Left cardiac atrium (tissue), 4 donors: ENCODE results near the gene MPZL2. TPM values are rescaled to one million over a fixed set of nuclear protein-coding genes. Genes with fewer than 3 reads are reported as not detected.

Experiments
- ATAC-seq, 2 donors: fragments of 200-7000 bp; cut with Tn5 transposase; one replicate each; pipeline ENCODE4 v1.9.1; 2020; ENCODE audit warnings: mild to moderate bottlenecking in 2 of 2, moderate library complexity in 2 of 2
- DNase-seq: peaks from one replicate; pipeline ENCODE4 v3.0.0-alpha.2; 2020
- intact Hi-C, 2 donors: fragments of 100-400 bp; cut with DNase I; formaldehyde crosslinking; loops; one replicate each; pipeline versions ENCODE4 v1.14.1 to v1.15.1; 2022 to 2023
- total RNA-seq, 2 donors: library from RNA; stranded (reverse); fragmentation: NEBNext Ultra II Directional; extraction: Animal tissue kit (Norgen Biotek cat#: 25700); gene quantifications; one replicate each; pipeline ENCODE4 v1.2.1, GENCODE V29; 2021
- donor health status: DM: no; HTN: yes; CAD: no.
- donor health status: DM: no; HTN: yes; CAD: no; lungs with severe emphysema.
- donor health status: DM: yes; HTN: yes; CAD: no.
- donor health status: Dilated cardiomyopathy.

The MPZL2 gene
- total RNA-seq, 2 donors from 2014 or later: 11.6 to 47.8 TPM

DNA sequence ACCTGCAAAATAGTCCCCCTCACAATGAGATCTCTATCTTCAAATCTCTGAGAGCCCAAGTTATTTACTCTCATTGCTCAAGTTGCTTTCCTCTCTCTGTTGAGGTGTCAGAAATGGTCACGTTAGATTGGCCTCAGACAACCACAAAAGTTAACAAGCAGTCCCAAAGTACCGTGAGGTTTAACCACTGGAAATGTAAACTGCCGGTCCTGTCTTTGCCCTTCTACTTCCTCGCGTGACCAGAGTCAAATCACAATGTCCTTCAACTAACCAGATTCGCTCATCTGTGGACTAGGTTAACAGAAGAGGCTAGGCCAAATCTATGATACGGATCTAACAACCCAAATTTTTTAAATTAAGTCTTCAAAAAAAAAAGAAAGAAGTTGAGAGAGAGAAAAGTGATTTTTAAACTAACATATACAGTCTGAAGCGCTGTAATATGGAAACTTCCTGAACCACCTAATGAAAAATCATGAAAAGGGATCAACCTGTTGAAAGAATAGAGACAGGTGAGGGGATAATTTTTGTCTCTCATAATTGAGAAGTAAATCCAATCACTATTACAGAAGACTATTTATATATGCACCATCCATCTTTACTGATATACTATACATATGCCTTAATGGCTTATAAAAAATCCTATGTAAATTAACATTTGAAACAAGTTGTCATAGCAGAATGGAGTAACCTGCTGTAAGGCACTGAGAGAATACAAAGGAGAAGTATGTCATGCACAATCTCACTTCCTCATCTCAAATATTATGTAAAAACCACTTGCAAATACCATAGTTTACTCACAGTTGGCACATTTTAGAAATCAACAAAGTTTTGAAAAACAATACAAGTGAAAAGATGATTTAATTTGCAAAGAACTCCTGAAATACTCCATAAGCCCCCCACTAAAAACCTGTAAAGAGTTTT lies 36.0 kb downstream of the MPZL2 start:
- intact Hi-C loops: no loop called here
- ATAC-seq (peak; percentile 21 to 42), DNase-seq (no peak)

DNA sequence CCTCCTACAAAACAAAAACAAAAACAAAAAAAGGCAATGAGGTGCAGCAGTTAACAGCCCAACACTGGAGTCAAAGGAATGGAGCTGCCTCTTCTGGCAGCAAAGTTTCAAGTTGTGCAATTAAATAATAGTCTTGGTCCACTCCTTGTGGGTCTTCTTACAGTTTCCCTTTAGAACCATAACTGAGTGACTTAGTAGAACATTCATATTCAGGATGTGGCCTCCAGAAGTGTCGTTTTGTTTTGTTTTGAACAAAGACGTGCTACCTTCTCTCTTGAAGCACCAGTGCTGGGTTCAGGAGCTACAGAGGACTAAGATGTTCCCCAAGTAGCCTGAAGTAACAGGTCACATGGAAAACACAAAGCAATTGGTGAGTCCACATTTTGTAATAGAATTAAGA lies 37.3 kb downstream of the MPZL2 start:
- no peak for DNase-seq
- no peak for ATAC-seq
- intact Hi-C loops: no loop called here

DNA sequence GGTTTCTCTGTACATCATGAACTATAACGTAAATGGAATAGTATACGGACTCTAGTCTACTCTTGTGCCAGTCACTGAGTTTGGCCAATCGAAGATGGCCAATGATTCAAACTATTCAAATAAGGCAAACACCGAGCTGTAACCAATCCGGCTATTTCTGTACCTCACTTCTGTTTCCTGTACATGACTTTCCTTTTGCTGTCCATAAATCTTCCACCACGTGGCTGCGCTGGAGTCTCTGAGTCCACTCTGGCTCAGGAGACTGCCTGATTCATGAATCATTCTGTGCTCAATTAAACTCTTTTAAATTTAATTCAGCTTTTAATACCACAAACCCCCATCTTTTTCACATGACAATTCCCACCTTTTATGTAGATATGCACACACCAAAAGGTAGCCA lies 37.8 kb downstream of the MPZL2 start:
- DNase-seq: no peak
- intact Hi-C loops: no loop called here
- ATAC-seq: no peak

DNA sequence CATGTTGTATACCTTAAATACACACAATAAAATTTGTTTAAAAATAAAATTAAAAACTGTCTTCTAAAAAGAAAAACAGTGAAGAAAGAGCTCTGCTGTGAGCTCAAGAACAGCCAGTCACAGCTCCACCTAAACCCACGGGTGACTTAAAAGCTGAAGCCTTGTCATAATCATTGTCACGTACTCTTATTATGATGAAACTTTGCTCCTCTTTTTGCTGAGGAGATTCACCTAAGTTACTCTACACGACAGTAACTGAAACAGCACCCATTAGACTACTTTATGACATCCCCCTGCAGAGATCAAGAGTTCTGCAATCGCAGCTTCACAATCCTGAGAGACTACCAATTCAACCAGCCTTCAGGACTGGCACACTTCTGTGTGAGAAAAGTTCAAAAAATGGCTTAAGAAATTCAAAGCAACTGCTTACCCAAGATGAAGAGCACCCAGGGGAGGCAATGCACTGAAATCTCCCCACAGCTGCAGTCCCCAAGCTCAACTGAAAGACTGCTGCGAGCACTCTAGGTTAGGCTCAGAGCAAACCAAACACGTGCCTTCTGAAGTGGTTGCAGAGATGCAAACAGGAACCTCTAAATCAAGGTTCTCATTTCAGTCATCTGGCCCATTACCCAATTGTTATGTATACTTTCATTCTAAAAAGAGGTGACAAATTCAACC lies 39.4 kb downstream of the MPZL2 start, which contains the start of gene JAML:
TSS of gene JAML (minus strand) at position 501 of the 678 bp plus-strand sequence. CDS start 10,145 bp downstream, outside the sequence.
- ATAC-seq: peak; percentile 51 to 80
- intact Hi-C loops: no loop called here
- DNase-seq: no peak

DNA sequence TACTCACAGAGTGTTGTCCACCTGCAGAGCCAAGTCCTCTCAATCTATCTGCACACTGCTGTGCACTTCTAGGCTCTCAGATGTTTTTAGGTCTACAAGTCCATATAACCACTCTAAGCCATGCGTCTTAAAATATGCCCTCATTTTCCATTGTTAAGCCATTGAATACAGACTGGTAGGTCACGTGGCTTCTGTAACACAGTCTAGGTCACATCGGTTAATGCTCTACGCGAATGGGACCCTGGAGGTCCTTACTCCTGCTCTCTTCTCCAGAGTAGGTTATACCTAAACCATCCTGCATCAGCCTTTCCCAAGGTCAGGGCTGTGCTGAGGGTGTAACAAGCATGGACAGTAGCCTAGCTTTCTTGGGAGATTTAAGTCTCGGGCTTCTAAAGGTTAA lies 40.1 kb downstream of the MPZL2 start:
- intact Hi-C loops: no loop called here
- DNase-seq (no peak), ATAC-seq (peak in 1 of 2 donors; percentile 21)

DNA sequence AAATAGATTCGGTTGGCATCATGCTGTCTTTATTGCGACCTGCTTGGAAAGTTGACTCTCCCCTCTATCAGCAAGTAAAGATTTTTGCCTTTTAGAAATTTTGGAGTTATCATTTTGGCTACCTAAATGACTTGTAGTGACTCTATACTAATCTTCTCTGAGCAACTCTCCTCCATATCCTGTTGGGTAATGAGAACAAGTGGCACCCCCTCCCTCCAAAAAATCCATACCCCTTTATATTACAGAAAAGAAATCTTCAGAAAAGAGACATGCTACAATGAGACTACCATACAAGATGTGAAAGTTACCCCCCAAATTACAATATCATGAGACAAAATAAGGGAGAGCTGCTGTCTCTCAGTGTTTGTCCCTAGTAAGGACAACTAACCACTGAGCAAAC lies 40.5 kb downstream of the MPZL2 start:
- ATAC-seq (no peak), DNase-seq (no peak)
- intact Hi-C loops: no loop called here

DNA sequence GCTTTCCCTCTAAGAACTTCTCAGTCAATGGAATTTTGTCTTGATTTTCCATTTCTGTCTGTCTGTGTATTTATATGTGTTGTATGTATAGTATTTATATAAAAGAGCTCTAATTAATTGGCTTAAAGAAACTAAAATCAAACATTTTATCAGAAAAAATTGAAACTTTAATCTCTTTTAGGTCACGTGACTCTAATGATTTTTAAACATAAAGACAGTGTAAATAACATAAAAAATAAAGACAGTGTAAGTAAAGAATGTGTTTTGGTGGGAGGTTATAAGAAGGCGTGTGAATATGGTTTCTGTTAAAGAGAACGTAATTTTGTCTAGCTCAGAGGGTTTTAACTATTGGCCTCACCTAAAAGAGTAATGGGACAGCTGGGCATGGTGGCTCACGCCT lies 41.7 kb downstream of the MPZL2 start:
- DNase-seq (no peak), ATAC-seq (no peak)
- intact Hi-C loops: no loop called here

DNA sequence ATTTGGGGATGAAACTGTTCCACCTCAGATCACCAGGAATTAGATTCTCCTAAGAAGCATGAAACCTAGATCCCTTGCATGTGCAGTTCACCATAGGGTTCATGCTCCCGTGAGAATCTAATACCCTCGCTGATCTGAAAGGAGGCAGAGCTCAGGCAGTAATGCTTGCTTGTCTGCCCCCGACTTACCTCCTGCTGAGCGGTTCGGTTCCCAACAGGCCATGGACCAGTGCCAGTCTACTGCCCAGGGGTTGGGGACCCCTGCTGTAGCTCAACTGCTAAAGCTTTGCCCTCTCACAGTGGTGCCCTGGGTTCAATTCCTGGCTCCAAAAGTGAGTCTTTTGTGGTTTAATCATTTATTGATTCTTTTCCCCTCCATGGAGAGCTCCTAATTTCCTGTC lies 42.7 kb downstream of the MPZL2 start:
- intact Hi-C loops: no loop called here
- no peak for DNase-seq
- no peak for ATAC-seq

DNA sequence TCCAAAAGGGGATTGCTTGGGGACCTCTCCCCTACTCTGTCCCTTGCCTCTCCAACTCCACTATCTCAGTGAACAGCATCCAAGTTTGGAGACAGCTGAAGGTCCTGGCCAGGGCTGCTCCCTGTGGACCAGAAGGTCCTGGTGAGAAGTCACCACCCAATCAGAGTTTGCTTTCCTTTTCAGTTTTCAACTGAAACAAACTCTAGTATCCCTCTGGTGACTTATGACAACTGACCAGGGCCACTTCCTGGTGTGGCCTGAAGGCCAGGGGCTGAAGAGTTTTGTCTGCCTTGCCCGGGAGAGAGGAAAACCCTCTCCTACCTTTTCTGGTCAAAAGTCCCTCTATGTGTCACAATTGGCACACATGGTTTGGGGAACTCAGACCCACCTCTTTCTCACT lies 44.4 kb downstream of the MPZL2 start:
- intact Hi-C loops: no loop called here
- ATAC-seq: peak in 1 of 2 donors; percentile 57

DNA sequence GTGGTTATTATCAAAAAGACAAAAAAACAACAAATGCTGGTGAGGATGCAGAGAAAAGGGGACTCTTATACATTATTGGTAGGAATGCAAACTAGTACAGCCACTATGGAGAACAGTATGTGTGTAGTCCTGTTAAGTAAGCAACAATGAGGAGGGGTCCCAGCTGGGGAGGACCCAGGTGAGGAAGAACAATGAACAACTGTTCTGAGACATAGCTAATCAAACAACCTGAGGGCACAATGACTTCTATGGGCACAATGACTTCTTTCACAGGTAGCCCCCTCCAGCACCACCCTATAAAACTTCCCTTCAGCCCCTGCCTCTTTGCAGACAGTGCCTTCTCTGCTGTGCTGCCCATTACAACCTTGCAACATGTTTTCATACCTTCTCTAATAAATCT lies 44.9 kb downstream of the MPZL2 start:
- no peak for DNase-seq
- ATAC-seq: no peak
- intact Hi-C loops: no loop called here

More for the DNA sequence above, 44.4 kb downstream of the MPZL2 start:
- DNase-seq: no peak

DNA sequence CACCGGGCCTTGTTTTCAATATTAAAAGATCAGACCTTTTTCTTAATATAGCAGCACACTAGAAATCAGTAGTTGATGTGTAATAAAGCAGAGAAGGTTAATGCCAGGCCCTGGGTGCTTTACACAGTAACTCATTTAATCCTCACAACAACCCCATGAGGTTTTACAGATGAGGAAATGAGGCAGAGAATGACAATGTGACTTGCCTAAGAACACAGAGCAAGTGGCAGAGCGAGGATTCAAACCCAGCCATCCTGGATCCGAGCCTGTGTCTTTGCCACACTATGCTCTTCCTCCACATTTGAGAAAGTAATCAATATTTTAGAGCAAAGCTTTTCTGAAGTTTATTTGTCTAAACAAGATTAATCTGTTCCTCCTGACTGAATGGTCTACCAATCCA lies 46.5 kb downstream of the MPZL2 start:
- no peak for DNase-seq
- intact Hi-C loops: no loop called here

DNA sequence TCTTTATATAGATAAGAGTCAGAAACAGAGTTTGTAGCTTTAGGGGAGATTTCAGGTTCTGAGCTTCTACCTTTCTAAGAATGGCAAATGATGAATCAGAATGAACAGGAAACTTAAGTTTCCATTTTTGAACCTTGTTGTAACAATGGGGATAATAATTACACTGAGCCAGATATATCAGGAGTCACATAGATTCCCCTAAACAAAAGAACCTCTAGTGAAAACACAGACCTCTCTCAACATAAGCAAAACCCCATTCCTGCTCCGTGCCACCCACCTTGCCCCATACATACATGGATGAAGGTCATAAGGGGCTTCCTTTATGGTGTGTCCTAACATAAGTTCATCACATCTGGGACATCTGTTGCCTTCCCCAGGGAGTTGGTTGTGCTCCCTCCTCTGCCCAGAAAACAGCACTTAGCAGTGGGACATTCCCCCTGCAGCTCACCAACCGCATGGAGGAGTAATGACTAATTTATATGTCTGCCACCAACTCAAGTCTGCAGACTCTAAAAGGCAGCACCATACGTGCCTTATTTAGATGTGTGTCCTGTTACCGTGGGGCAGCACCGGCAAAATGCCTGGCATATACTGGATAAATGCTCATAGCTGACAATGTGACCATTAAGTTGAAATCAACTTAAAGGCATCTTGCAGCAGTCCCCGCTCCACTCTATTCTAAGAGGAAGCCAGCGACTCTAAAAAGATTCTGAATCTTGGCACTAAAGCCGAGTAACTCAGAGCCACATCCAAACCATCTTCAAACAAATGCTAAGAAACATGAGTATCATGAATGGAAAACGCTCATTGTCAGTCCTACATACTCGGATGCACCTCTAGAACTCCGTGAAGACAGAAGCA lies 47.2 kb downstream of the MPZL2 start:
- DNase-seq (no peak), ATAC-seq (no peak)
- intact Hi-C loops: no loop called here

More for the DNA sequence above, 46.5 kb downstream of the MPZL2 start:
- ATAC-seq: no peak

DNA sequence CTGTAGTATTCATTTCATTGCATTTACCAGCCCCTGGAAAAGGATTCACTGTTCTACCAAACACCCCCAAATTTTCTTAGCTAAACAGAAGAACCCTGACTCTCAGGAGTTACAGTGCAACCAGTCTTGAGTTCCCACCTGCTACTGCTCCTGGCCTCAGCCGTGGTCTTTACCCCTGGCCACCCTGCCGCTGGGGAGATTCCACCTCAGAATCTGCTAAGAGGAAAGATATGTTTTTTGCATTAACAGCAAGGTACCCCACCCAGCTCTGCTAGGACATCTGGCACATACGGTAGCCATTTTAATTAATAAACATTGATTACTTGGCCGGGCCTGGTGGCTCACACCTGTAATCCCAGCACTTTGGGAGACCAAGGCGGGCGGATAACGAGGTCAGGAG lies 48.3 kb downstream of the MPZL2 start:
- ATAC-seq (no peak), DNase-seq (no peak)
- intact Hi-C loops: no loop called here

DNA sequence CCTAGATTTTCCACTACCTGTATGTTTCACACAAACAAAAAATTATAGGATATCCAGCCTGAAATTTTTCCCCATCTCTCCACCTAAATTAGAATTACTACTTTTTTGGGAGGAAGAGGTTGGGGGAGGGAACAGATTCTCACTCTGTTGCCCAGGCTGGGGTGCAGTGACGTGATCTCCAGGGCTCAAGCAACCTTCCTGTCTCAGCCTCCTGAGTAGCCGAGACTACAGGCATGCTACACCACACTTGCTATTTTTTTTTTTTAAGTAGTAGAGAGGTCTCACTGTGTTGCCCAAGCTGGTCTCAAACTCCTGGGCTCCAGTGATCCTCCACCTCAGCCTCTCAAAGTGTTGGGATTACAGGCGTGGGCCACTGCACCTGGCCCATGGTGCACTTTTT lies 48.8 kb downstream of the MPZL2 start:
- intact Hi-C loops: no loop called here
- ATAC-seq (no peak), DNase-seq (no peak)

DNA sequence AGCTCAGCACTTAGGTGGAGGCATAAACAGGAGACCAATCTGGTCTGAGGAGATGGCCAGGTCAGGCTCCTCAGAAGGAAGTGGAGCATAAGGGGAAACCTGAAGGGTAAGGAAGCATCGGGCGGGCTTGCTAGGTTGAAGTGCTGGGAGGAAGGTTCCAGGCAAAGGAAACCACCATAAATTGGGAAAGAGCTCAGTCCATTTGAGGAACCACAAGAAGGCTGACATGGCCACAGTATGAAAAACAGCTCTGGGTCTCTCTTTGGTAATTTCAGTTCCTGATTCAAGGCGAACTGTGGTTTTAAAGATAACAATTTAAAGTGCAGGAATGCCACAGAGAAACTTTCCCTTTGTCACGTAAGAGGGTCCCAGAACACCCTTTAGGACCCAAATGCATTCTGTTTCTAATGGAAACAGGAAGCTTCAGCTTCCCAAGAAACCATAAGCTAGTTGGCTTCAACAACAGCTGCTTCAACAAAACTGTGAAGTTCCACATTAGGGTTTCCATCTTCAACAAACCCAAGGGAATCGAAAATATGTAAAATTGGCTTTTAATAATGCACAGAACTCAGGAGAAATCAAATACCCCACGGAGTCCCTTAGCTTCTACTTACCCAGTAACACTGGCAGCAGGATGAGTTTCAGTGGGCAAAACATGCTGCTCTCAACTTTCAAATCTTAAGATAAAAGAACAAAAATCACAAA lies 49.7 kb downstream of the MPZL2 start:
- DNase-seq (no peak), ATAC-seq (peak; percentile 24 to 48)
- intact Hi-C loops: no loop called here

DNA sequence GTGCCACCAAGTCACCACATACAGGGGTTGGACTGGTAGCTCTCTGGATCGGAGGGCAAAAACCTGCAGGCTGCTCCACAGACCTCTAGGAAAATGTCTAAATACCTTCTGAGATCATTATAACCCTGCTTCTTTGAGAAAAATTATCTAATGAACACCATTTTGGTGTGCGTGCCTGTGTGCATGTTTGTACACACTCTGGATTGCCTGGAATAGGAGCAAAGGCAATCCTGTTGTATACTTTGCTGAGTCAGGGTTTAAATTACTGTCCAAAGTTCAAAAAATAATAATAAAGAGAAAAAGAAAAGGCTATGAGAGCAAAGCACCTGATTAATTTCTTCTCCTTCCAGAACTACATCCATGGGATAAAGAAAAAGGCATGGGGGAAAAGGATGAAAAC lies 50.3 kb downstream of the MPZL2 start:
- DNase-seq (no peak), ATAC-seq (no peak)
- intact Hi-C loops: no loop called here

DNA sequence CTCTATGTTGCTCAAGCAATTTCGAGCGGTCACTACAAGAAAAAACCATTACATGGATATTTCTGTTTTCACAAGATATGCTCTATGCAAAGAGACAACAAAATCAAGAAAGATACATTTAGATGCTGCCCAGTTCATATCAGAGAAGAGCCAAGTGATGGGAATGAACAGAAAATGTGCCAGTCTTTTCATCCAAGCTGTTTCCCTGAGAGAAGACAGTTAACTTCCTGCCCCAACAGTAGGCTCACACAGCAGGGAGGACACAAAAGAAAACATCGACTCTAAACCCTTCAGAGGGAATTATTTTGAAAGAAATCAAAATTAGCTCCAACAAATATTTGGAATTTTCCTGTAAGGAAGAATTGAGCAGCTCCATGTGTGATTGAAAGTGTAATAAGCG lies 50.9 kb downstream of the MPZL2 start:
- ATAC-seq (no peak), DNase-seq (no peak)
- intact Hi-C loops: no loop called here

DNA sequence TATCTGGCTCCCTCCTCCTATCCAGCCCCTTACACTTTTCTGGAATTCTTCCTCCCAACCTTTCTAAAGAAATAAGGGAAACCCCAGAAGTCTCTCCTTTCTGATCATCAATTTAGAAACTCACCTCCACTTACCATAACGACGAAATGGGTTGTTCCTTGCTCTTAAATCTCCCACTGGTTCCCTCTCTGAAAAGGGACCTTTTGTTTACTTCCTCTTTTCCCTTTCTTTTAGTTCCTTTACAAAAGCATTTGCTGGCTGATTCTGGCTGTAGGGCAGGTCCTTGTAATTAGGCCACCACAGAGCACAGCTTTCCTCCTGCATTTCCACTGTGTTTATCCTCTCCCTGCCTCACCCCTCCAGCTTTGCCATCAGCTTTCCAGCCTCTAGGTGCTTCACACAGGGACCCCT lies 51.3 kb downstream of the MPZL2 start:
- intact Hi-C loops: no loop called here
- DNase-seq (no peak), ATAC-seq (no peak)

DNA sequence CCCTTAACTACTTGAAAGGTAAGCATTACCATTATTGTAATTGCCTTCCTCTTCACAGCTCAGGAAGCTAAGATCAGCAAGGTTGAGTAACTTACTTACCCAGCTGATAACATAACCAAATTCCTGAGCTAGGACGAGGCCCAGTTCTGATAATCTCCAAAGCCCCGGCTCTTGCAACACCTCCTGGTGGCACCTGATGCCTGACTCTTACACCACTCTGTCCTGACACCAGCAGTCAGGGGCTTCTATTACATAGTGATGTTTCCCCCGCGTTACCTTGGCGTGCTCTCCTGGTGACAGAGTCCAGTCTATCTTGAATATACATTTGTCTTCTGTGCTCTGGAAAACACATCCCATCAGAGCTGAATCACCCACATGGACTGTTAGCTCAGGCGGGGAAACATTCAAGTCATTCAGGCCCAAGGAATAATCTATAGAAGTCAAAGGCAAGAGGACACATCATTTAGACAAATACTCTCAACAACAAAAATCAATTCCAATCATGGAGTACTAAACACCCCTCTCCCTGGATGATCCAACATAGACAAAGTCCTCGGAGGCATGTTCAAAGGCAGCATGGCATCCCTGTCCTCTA lies 51.9 kb downstream of the MPZL2 start:
- ATAC-seq (peak; percentile 73 to 76), DNase-seq (peak; percentile 39)
- intact Hi-C loops: no loop called here
